Coronary artery (tissue), 2 donors: ENCODE data around the gene SEMA6C.

Source experiments
- DNase-seq: peaks from one replicate; pipeline ENCODE4 v3.0.0-alpha.2; 2017; ENCODE audit warnings: low spot score
- H3K27ac ChIP-seq, 2 donors: fragments of 200-600 bp; sonication (generic); one replicate each; pipeline ENCODE4 v1.5.1; 2016 to 2019
- H3K4me3 ChIP-seq: fragments of 200-600 bp; sonication (generic); 2 replicates; pipeline ENCODE4 v1.5.1; 2016; ENCODE audit warnings: mild to moderate bottlenecking, moderate library complexity
- CTCF ChIP-seq: fragments of 200-600 bp; sonication (generic); IDR thresholded peaks from one replicate; pipeline ENCODE4 v1.5.1; 2019; ENCODE audit warnings: antibody characterized with exemption

The SEMA6C gene

GRCh38 chr1:151166505-151166956 is 20.1 kb upstream of the SEMA6C start:
- no peak for DNase-seq
- no peak for TF ChIP-seq CTCF
- Histone ChIP-seq H3K27ac (peak overlapping the region; percentile 31 to 93), H3K4me3 (peak overlapping the region; percentile 77)

- DNase-seq: peak; percentile 99
- H3K4me3 ChIP-seq: peak within 1 kb of the TSS; percentile 77
- no peak for TF ChIP-seq CTCF
These were observed 19.5 kb upstream of the SEMA6C start, which contains the start of the genes LYSMD1 and SCNM1 for GRCh38 chr1:151165738-151166504. Gene LYSMD1 (minus strand): TSS chr1:151165902. CDS start chr1:151165258, 644 bp downstream. Gene SCNM1 (plus strand): TSS chr1:151166144. CDS start chr1:151166153, 9 bp downstream.

GRCh38 chr1:151165281-151165737 is 18.9 kb upstream of the SEMA6C start:
- TF ChIP-seq CTCF: no peak
- DNase-seq: peak; percentile 87
- H3K4me3 ChIP-seq: peak overlapping the region; percentile 77
- H3K27ac ChIP-seq: peak overlapping the region; percentile 84 to 93

More at GRCh38 chr1:151165738-151166504, 19.5 kb upstream of the SEMA6C start, which contains the start of the genes LYSMD1 and SCNM1:
- peak within 1 kb of the TSS; percentile 84 to 93 for H3K27ac ChIP-seq

GRCh38 chr1:151164732-151165280 is 18.4 kb upstream of the SEMA6C start:
- TF ChIP-seq CTCF: no peak
- no peak for DNase-seq
- Histone ChIP-seq H3K4me3 (peak overlapping the region; percentile 77), H3K27ac (peak overlapping the region; percentile 84 to 93)

GRCh38 chr1:151159373-151159772 is 12.9 kb upstream of the SEMA6C start:
- DNase-seq: no peak
- no peak overlapping the region for H3K4me3 ChIP-seq
- H3K27ac ChIP-seq: peak overlapping the region in 1 of 2 donors; percentile 39
- no peak for TF ChIP-seq CTCF

- no peak for TF ChIP-seq CTCF
- Histone ChIP-seq H3K4me3 (no peak overlapping the region), H3K27ac (peak overlapping the region in 1 of 2 donors; percentile 39)
- peak; percentile 68 for DNase-seq
These were observed 12.4 kb upstream of the SEMA6C start for GRCh38 chr1:151158751-151159251.
